WTC11 (cell line): ENCODE results near the gene RNF31.

Source experiments
- CREB1 ChIP-seq: sonication (generic); formaldehyde crosslinking; IDR thresholded peaks from 2 replicates; pipeline ENCODE4 v1.8.0; 2023; ENCODE audit warnings: mild to moderate bottlenecking, missing genetic modification reagents
- E2F1 ChIP-seq: sonication (generic); formaldehyde crosslinking; IDR thresholded peaks from 2 replicates; pipeline ENCODE4 v1.8.0; 2022; ENCODE audit warnings: mild to moderate bottlenecking, missing genetic modification reagents
- ELF4 ChIP-seq: sonication (generic); formaldehyde crosslinking; IDR thresholded peaks from 2 replicates; pipeline ENCODE4 v1.8.1; 2022; ENCODE audit warnings: low read depth, mild to moderate bottlenecking, moderate library complexity, missing genetic modification reagents
- KAT7 ChIP-seq: sonication (generic); formaldehyde crosslinking; IDR thresholded peaks from 2 replicates; pipeline ENCODE4 v1.8.1; 2023; ENCODE audit warnings: missing genetic modification reagents, mild to moderate bottlenecking, borderline replicate concordance
- PRRX2 ChIP-seq: fragments of 250-450 bp; sonication (Bioruptor Pico); IDR thresholded peaks from 2 replicates; pipeline ENCODE4 v1.8.0; 2021; ENCODE audit warnings: mild to moderate bottlenecking
- SMAD3 ChIP-seq: sonication (generic); formaldehyde crosslinking; IDR thresholded peaks from 2 replicates; pipeline ENCODE4 v1.8.0; 2022; ENCODE audit warnings: missing genetic modification reagents, mild to moderate bottlenecking, borderline replicate concordance
- TF ChIP-seq, protein P1 (sequence below): fragments of 200-600 bp; IDR thresholded peaks from 2 replicates; pipeline ENCODE4 v1.8.0; 2022; ENCODE audit warnings: antibody characterized with exemption
- TF ChIP-seq, protein P2 (sequence below): sonication (generic); formaldehyde crosslinking; IDR thresholded peaks from 2 replicates; pipeline ENCODE4 v1.8.0; 2023; ENCODE audit warnings: missing genetic modification reagents, mild to moderate bottlenecking, borderline replicate concordance

GRCh38 chr14:24135584-24135833 is 11.8 kb upstream of the RNF31 start:
- no peak for TF ChIP-seq CREB1 (CRISPR knock-in tag)
- TF ChIP-seq, protein P1, sequence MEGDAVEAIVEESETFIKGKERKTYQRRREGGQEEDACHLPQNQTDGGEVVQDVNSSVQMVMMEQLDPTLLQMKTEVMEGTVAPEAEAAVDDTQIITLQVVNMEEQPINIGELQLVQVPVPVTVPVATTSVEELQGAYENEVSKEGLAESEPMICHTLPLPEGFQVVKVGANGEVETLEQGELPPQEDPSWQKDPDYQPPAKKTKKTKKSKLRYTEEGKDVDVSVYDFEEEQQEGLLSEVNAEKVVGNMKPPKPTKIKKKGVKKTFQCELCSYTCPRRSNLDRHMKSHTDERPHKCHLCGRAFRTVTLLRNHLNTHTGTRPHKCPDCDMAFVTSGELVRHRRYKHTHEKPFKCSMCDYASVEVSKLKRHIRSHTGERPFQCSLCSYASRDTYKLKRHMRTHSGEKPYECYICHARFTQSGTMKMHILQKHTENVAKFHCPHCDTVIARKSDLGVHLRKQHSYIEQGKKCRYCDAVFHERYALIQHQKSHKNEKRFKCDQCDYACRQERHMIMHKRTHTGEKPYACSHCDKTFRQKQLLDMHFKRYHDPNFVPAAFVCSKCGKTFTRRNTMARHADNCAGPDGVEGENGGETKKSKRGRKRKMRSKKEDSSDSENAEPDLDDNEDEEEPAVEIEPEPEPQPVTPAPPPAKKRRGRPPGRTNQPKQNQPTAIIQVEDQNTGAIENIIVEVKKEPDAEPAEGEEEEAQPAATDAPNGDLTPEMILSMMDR = no peak
- TF ChIP-seq ELF4 (CRISPR knock-in tag) = no peak
- no peak for TF ChIP-seq PRRX2 (CRISPR knock-in tag)
- TF ChIP-seq E2F1 = no peak
- TF ChIP-seq KAT7 (CRISPR knock-in tag) = no peak
- TF ChIP-seq, protein P2, sequence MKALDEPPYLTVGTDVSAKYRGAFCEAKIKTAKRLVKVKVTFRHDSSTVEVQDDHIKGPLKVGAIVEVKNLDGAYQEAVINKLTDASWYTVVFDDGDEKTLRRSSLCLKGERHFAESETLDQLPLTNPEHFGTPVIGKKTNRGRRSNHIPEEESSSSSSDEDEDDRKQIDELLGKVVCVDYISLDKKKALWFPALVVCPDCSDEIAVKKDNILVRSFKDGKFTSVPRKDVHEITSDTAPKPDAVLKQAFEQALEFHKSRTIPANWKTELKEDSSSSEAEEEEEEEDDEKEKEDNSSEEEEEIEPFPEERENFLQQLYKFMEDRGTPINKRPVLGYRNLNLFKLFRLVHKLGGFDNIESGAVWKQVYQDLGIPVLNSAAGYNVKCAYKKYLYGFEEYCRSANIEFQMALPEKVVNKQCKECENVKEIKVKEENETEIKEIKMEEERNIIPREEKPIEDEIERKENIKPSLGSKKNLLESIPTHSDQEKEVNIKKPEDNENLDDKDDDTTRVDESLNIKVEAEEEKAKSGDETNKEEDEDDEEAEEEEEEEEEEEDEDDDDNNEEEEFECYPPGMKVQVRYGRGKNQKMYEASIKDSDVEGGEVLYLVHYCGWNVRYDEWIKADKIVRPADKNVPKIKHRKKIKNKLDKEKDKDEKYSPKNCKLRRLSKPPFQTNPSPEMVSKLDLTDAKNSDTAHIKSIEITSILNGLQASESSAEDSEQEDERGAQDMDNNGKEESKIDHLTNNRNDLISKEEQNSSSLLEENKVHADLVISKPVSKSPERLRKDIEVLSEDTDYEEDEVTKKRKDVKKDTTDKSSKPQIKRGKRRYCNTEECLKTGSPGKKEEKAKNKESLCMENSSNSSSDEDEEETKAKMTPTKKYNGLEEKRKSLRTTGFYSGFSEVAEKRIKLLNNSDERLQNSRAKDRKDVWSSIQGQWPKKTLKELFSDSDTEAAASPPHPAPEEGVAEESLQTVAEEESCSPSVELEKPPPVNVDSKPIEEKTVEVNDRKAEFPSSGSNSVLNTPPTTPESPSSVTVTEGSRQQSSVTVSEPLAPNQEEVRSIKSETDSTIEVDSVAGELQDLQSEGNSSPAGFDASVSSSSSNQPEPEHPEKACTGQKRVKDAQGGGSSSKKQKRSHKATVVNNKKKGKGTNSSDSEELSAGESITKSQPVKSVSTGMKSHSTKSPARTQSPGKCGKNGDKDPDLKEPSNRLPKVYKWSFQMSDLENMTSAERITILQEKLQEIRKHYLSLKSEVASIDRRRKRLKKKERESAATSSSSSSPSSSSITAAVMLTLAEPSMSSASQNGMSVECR (CRISPR knock-in tag) = no peak
- TF ChIP-seq SMAD3 (CRISPR knock-in tag) = no peak
